ENCODE results near the gene PPIF.
A peak's percentile ranks its signal among the peaks of the same experiment; 100 is the strongest.
"Not testable (repeated sequence)": the region's sequence is repeated elsewhere in the genome, so short reads cannot be mapped to it uniquely, and the experiment has no call there.

PPIF gene

GRCh38 chr10:79332610-79333315, 14.5 kb upstream of the PPIF start:
- DNase-seq: not testable (repeated sequence)

GRCh38 chr10:79333513-79333912, 13.8 kb upstream of the PPIF start:
- DNase-seq: no peak

GRCh38 chr10:79334573-79334972, 12.7 kb upstream of the PPIF start:
- DNase-seq: no peak

GRCh38 chr10:79335094-79335469, 12.2 kb upstream of the PPIF start:
- DNase-seq: no peak

GRCh38 chr10:79335470-79336235, 11.6 kb upstream of the PPIF start:
- DNase-seq: no peak

GRCh38 chr10:79336276-79336675, 11.0 kb upstream of the PPIF start:
- no peak for DNase-seq

GRCh38 chr10:79336739-79337138, 10.5 kb upstream of the PPIF start:
- DNase-seq: no peak

- DNase-seq: not testable (repeated sequence)
These were observed 9.3 kb upstream of the PPIF start for GRCh38 chr10:79337783-79338469.

GRCh38 chr10:79339266-79339665, 8.0 kb upstream of the PPIF start:
- DNase-seq: peak; percentile 3

- DNase-seq: no peak
These were observed 6.5 kb upstream of the PPIF start for GRCh38 chr10:79340646-79341244.

- DNase-seq: no peak
These were observed 4.9 kb upstream of the PPIF start for GRCh38 chr10:79342295-79342761.

- DNase-seq: no peak
These were observed 4.3 kb upstream of the PPIF start for GRCh38 chr10:79342811-79343561.

GRCh38 chr10:79344502-79345195, 2.6 kb upstream of the PPIF start:
- DNase-seq: no peak

GRCh38 chr10:79345241-79346011, 1.8 kb upstream of the PPIF start:
- no peak for DNase-seq

GRCh38 chr10:79346012-79346340, 1.3 kb upstream of the PPIF start:
- DNase-seq: no peak

GRCh38 chr10:79346388-79347225, 662 bp upstream of the PPIF start:
- DNase-seq: no peak

- DNase-seq: peak; percentile 67
These were observed 798 bp downstream of the PPIF start for GRCh38 chr10:79347894-79348639.

- no peak for DNase-seq
These were observed 1.3 kb downstream of the PPIF start for GRCh38 chr10:79348640-79348988.

GRCh38 chr10:79349072-79349491, 1.8 kb downstream of the PPIF start:
- no peak for DNase-seq
